Right cardiac atrium (tissue), 5 donors: ENCODE results near the gene CTDSP1. TPM values are rescaled to one million over a fixed set of nuclear protein-coding genes. Genes with fewer than 3 reads are reported as not detected.

Experiments
- ATAC-seq, 2 donors: fragments of 200-7000 bp; cut with Tn5 transposase; one replicate each; pipeline versions ENCODE4 v1.8.0 to v1.9.1; 2020; ENCODE audit warnings: moderate library complexity in 2 of 2, mild to moderate bottlenecking in 1 of 2
- DNase-seq, 3 donors: peaks; one replicate each; pipeline ENCODE4 v3.0.0-alpha.2; 2020
- H3K27ac ChIP-seq: one replicate; pipeline ENCODE4 v1.5.1; 2013; ENCODE audit warnings: mild to moderate bottlenecking, low read length, control low read depth, moderate library complexity
- H3K27me3 ChIP-seq: one replicate; pipeline ENCODE4 v1.6.1; 2013; ENCODE audit not compliant: control insufficient read depth, insufficient read depth
- H3K4me1 ChIP-seq: one replicate; pipeline ENCODE4 v1.6.1; 2013; ENCODE audit warnings: low read length; ENCODE audit not compliant: control insufficient read depth, insufficient read depth
- H3K4me3 ChIP-seq: one replicate; pipeline ENCODE4 v1.5.1; 2013; ENCODE audit warnings: low read length, control low read depth
- H3K9me3 ChIP-seq: one replicate; pipeline ENCODE4 v1.6.1; 2013; ENCODE audit warnings: low read length; ENCODE audit not compliant: control insufficient read depth
- WGBS: extraction: QIAGEN DNeasy Blood & Tissue Kit; methylation state at CpG from one replicate; pipeline ENCODE4 v1.1.7; 2013; 5-methylcytosine and 5-hydroxymethylcytosine counted together
- intact Hi-C, 4 donors: fragments of 100-400 bp; cut with DNase I; formaldehyde crosslinking; loops; one replicate each; pipeline versions ENCODE4 v1.11.0 to v1.14.0; 2022 to 2023
- polyA plus RNA-seq: library from polyadenylated mRNA; stranded (reverse); fragments of 200-250 nt; gene quantifications from one replicate; pipeline ENCODE4 v1.2.3, GENCODE V29; 2013
- total RNA-seq, 4 donors: library from RNA; stranded (reverse); fragmentation: NEBNext Ultra II Directional; extraction: Animal tissue kit (Norgen Biotek cat#: 25700); gene quantifications; one replicate each; pipeline ENCODE4 v1.2.1, GENCODE V29; 2021
- donor health status: healthy with polysubstance abuse.
- donor health status: DM: no; HTN: yes; CAD: no.
- donor health status: DM: no; HTN: no; CAD: no.
- donor health status: DM: no; HTN: yes; CAD: no; lungs with severe emphysema.
- donor health status: DM: yes; HTN: yes; CAD: no.

CTDSP1 gene
- total and polyA plus RNA-seq, 5 donors, result 85.9 to 118 (median 116) TPM

DNA sequence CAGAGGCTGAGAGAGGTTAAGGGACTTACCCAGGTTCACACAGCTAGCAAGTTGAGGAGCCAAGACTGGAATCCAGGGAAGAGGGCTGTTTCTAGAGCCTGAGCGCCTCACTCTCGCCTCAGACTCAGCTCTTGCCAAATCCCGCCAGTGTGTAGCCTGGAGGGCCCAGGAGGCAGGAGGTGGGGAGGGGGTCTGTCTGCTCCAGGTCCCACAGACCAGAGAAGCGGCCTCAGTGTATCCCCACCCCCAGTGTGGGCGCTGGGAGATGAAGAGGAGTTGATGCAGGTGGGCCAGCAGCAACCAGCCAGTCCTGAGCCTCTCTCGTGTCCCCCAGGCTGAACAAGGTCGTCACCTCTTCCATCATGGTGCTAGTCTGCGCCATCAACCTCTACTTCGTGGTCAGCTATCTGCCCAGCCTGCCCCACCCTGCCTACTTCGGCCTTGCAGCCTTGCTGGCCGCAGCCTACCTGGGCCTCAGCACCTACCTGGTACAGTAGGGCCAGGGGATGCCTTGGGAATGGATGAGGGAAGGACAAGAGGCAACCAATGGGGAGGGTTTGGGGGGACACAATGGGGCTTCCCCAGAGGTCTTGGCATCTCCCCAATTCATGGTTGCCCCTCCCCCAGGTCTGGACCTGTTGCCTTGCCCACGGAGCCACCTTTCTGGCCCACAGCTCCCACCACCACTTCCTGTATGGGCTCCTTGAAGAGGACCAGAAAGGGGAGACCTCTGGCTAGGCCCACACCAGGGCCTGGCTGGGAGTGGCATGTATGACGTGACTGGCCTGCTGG, 5.2 kb upstream of the CTDSP1 start:
- ATAC-seq (no peak), DNase-seq (peak in 2 of 3 donors; percentile 62 to 70)
- Histone ChIP-seq H3K27ac (no peak overlapping the region), H3K4me3 (no peak overlapping the region), H3K4me1 (no peaks in the 10 kb centered on the region), H3K9me3 (no peaks in the 10 kb centered on the region), H3K27me3 (no peaks in the 10 kb centered on the region)
- intact Hi-C loops, result loop anchor here (5.0 to 10.0 kb wide), 2 partner anchors 100 to 102 kb away; partner anchors contain the start of gene TMBIM1 (in 4 of the 4)
- 85% methylated on average over 13 of the region's 13 CpGs for WGBS

GRCh38 chr2:218395090-218395444, 4.6 kb upstream of the CTDSP1 start:
- Histone ChIP-seq H3K27me3 (no peaks in the 10 kb centered on the region), H3K4me1 (no peaks in the 10 kb centered on the region), H3K9me3 (no peaks in the 10 kb centered on the region), H3K4me3 (no peak overlapping the region), H3K27ac (no peak overlapping the region)
- ATAC-seq, result no peak
- no peak for DNase-seq
- WGBS, result 80% methylated on average over 6 of the region's 6 CpGs
- intact Hi-C loops, result loop anchor here (5.0 to 10.0 kb wide), 2 partner anchors 100 to 103 kb away; partner anchors contain the start of gene TMBIM1 (in 4 of the 4)

DNA sequence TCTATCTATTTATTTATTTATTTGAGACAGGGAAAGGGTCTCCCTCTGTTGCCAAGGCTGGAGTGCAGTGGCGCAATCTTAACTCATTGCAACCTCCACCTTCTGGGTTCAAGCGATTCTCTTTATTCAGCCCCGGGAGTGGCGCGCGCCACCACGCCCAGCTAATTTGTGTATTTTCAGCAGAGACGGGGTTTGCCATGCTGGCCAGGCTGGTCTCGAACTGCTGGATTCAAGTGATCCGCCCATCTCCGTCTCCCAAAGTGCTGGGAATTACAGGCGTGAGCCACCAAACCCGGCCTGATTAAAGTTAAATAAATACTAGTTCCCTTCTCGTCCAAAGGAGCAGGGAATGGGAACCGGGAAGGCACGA, 4.2 kb upstream of the CTDSP1 start:
- ATAC-seq (no peak), DNase-seq (peak in 2 of 3 donors; percentile 62 to 73)
- peak overlapping the region; percentile 92 for H3K27ac ChIP-seq
- intact Hi-C loops, result loop anchor here (5.0 to 10.0 kb wide), 2 partner anchors 101 to 103 kb away; partner anchors contain the start of gene TMBIM1 (in 4 of the 4)
- H3K27me3 ChIP-seq, result no peaks in the 10 kb centered on the region
- no peaks in the 10 kb centered on the region for H3K9me3 ChIP-seq
- H3K4me3 ChIP-seq, result peak overlapping the region; percentile 21
- 25% methylated on average over 16 of the region's 16 CpGs for WGBS
- H3K4me1 ChIP-seq, result no peaks in the 10 kb centered on the region

DNA sequence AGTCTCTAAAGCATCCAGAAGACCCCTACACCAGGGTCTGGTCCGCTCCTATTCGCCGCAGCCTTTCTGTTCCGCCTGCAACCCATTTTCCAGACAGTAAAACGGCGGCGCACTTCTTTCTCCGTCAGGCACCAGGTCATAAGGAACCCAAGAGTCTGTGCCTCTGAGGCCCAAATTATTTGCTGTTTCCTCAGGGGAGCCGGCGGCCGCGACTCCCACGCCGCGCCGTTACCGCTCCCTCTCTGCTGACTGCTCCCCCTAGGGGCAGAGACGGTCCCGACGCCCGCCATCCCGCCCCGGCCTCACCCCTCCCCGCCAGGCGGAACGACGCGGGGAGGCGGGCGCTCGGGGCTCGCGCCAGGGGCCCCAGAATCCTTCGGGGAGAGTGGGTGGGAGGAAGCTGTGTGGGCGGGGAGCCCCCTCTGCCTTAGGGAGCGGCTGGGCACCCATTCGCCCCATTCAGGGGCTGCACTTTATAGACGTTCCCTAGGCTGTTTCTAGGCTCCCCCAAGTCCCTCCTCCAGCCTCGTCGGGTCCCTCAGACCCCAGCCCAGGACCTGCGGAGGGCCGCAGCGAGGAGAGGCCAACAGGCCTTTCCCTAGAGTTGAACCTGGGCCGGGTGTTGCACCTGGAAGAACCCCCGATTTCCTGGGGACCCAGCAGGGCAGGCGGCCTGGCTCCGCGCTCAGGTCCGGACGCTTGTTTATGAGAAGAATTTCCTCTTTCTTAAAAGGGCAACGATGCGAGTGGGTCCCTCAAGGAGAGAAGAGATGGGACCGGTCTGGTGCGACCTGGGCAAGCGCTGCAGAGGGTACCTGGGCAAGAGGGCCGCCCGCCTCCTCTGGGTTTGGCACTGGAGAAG, 3.6 kb upstream of the CTDSP1 start:
- DNase-seq (peak; percentile 94 to 98 (median 97)), ATAC-seq (peak; percentile 79 to 81)
- Histone ChIP-seq H3K9me3 (no peaks in the 10 kb centered on the region), H3K27me3 (no peaks in the 10 kb centered on the region), H3K4me1 (no peaks in the 10 kb centered on the region), H3K27ac (peak overlapping the region; percentile 99), H3K4me3 (peak overlapping the region; percentile 92)
- WGBS, result under 1% methylated on average over 57 of the region's 57 CpGs
- intact Hi-C loops, result loop anchor here (5.0 to 10.0 kb wide), 2 partner anchors 101 to 104 kb away; partner anchors contain the start of gene TMBIM1 (in 4 of the 4)

GRCh38 chr2:218396688-218397462, 2.8 kb upstream of the CTDSP1 start:
- Histone ChIP-seq H3K4me1 (peaks cover 3% of the 10 kb centered on the region), H3K9me3 (no peaks in the 10 kb centered on the region), H3K4me3 (peak overlapping the region; percentile 92), H3K27me3 (no peaks in the 10 kb centered on the region), H3K27ac (peak overlapping the region; percentile 99)
- intact Hi-C loops, result loop anchor here (5.0 to 10.0 kb wide), 2 partner anchors 102 to 105 kb away; partner anchors contain the start of gene TMBIM1 (in 4 of the 4)
- peak; percentile 83 to 94 (median 94) for DNase-seq
- ATAC-seq, result peak; percentile 6 to 8
- WGBS, result under 1% methylated on average over 27 of the region's 27 CpGs

DNA sequence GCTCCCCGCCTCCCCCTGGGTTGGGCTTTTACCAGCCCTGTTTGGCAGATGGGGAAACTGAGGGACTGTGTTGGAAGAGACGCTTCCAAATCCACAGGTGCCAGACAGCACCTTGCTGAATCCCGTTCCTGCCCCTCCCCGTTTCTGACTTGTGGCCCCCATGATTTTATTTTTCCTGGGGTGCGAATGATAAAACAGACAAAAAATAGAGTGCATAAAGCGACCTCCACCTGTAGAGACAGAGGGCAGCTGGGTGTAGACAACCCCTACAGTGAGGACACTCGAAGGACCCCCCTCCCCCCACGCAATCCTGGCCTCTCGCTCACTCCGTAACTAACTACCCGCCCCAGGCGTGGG, 2.2 kb upstream of the CTDSP1 start:
- DNase-seq, result no peak
- ATAC-seq, result peak in 1 of 2 donors; percentile 12
- Histone ChIP-seq H3K4me3 (peak overlapping the region; percentile 92), H3K9me3 (no peaks in the 10 kb centered on the region), H3K27ac (peak overlapping the region; percentile 99), H3K4me1 (peaks cover 3% of the 10 kb centered on the region), H3K27me3 (no peaks in the 10 kb centered on the region)
- 2% methylated on average over 12 of the region's 12 CpGs for WGBS
- intact Hi-C loops, result loop anchor here (5.0 to 10.0 kb wide), 2 partner anchors 103 to 105 kb away; partner anchors contain the start of gene TMBIM1 (in 4 of the 4)

DNA sequence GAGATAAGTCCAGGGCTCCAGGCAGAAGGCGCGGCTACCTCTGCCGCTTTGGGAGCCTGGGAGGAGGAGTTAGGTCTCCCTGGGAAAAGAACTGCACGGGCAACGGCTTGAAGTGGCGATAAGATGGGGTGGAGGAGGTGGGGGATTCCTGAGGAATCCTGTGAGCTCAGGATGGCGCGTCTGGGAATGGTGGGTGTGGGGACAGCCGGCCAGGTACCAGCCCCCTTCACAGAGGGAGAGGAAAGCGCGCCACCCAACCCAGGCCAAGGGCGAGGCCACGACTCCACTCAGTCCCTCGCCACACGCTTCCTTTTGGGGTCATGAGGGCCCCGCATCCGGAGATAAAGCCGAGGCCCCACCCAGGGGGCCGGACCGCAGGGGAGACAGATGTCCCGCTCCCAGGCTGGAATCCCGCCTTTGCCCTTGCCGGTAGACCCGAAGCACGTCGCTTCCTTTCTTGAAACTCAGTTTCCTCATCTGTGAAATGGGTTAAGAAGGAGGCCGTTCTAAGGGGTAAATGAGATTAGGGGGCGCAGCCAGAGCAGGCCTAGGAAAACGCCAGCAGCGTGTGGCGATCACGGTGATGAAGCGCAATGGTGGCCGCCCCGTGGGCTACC, 1.7 kb upstream of the CTDSP1 start:
- intact Hi-C loops, result loop anchor here (5.0 to 10.0 kb wide), 2 partner anchors 103 to 106 kb away; partner anchors contain the start of gene TMBIM1 (in 4 of the 4)
- Histone ChIP-seq H3K27me3 (no peaks in the 10 kb centered on the region), H3K4me3 (peak overlapping the region; percentile 92), H3K9me3 (no peaks in the 10 kb centered on the region), H3K4me1 (peaks cover 3% of the 10 kb centered on the region), H3K27ac (peak overlapping the region; percentile 99)
- under 1% methylated on average over 35 of the region's 35 CpGs for WGBS
- ATAC-seq (peak; percentile 5 to 40), DNase-seq (peak; percentile 88 to 94 (median 94))

GRCh38 chr2:218398437-218399390, 954 bp upstream of the CTDSP1 start:
- peaks cover 3% of the 10 kb centered on the region for H3K4me1 ChIP-seq
- H3K4me3 ChIP-seq, result peak overlapping the region; percentile 92
- H3K9me3 ChIP-seq, result no peaks in the 10 kb centered on the region
- under 1% methylated on average over 95 of the region's 95 CpGs for WGBS
- H3K27me3 ChIP-seq, result no peaks in the 10 kb centered on the region
- peak; percentile 53 to 60 for ATAC-seq
- DNase-seq, result peak; percentile 87 to 97 (median 95)
- intact Hi-C loops, result loop anchor here (5.0 to 10.0 kb wide), 2 partner anchors 104 to 106 kb away; partner anchors contain the start of gene TMBIM1 (in 4 of the 4)
- peak overlapping the region; percentile 99 for H3K27ac ChIP-seq
